ENCODE data around the gene UPF2. TPM values are rescaled to one million over a fixed set of nuclear protein-coding genes. Genes with fewer than 3 reads are reported as not detected.

The UPF2 gene
- total and polyA plus RNA-seq, 2 donors (not counting 1 experiment from before 2014, with no cell fraction given), result 8.9 to 60.0 TPM

GRCh38 chr10:11886138-11886474 is 156.5 kb downstream of the UPF2 start:
- H3K36me3 ChIP-seq (replicated peaks in 1 of 2; ENCODE audit: control extremely low read depth in 1 of 2, control insufficient read depth in 1 of 2, extremely low read depth in 1 of 2, insufficient read depth in 2 of 2, low read length in 1 of 2), result no peaks in the 10 kb centered on the region
- no peak overlapping the region for H3K9ac ChIP-seq (ENCODE audit: low read length)
- Mint-ChIP-seq H3K9me3 (ENCODE audit: insufficient read depth) (no peaks in the 10 kb centered on the region), H3K27ac (no peak overlapping the region), H3K4me1 (no peaks in the 10 kb centered on the region), H3K27me3 (no peaks in the 10 kb centered on the region), H3K4me3 (no peak overlapping the region)
- ChIA-PET POLR2A (no interaction called here), CTCF (no interaction called here)
- 88% methylated on average over 6 of the region's 6 CpGs for WGBS (ENCODE audit: insufficient coverage)
- no peak overlapping the region for H3K4me3 ChIP-seq (ENCODE audit: control extremely low read depth in 1 of 5, extremely low read depth in 1 of 5, insufficient read depth in 1 of 5, low read depth in 2 of 5, low read length in 4 of 5)
- H3K9me3 ChIP-seq (ENCODE audit: control extremely low read depth in 1 of 3, control insufficient read depth in 2 of 3, insufficient read depth in 1 of 3, low read length in 2 of 3), result no peaks in the 10 kb centered on the region
- no peak overlapping the region for H3K4me2 ChIP-seq (replicated peaks; ENCODE audit: low read depth, low read length, poor library complexity, severe bottlenecking)
- DNase-seq (no peak), ATAC-seq (ENCODE audit: low read depth) (no peak)
- peaks cover 0 to 6% of the 10 kb centered on the region in 2 donors for H3K4me1 ChIP-seq (ENCODE audit: control insufficient read depth in 2 of 2, insufficient read depth in 2 of 2, low read length in 2 of 2)
- no peaks in the 10 kb centered on the region for H4K20me1 ChIP-seq (ENCODE audit: control insufficient read depth, insufficient read depth, low read length, poor library complexity, severe bottlenecking)
- H3K79me2 ChIP-seq (ENCODE audit: control insufficient read depth, insufficient read depth, low read length), result no peaks in the 10 kb centered on the region
- intact Hi-C loops (cut with micrococcal nuclease), result no loop called here
- no peak overlapping the region for H3K27ac ChIP-seq (ENCODE audit: low read length in 2 of 2)
- no peak overlapping the region for H2AFZ ChIP-seq (ENCODE audit: insufficient read depth, low read depth, low read length, poor library complexity, severe bottlenecking)
- no peaks in the 10 kb centered on the region for H3K27me3 ChIP-seq (replicated peaks in 1 of 4; ENCODE audit: control extremely low read depth in 1 of 4, control insufficient read depth in 3 of 4, insufficient read depth in 4 of 4, low read length in 3 of 4)
- TF ChIP-seq CTCF (IDR thresholded peaks at IDR 0.05), result no peak
- TF ChIP-seq EZH2 (IDR thresholded peaks at IDR 0.05; ENCODE audit: borderline replicate concordance, insufficient read depth, low read depth, low read length, poor library complexity, severe bottlenecking), result no peak

- Histone ChIP-seq H3K4me2 (replicated peaks; ENCODE audit: low read depth, low read length, poor library complexity, severe bottlenecking) (no peak overlapping the region), H3K9me3 (ENCODE audit: control extremely low read depth in 1 of 3, control insufficient read depth in 2 of 3, insufficient read depth in 1 of 3, low read length in 2 of 3) (no peaks in the 10 kb centered on the region), H3K27me3 (replicated peaks in 1 of 4; ENCODE audit: control extremely low read depth in 1 of 4, control insufficient read depth in 3 of 4, insufficient read depth in 4 of 4, low read length in 3 of 4) (no peaks in the 10 kb centered on the region), H3K4me3 (ENCODE audit: control extremely low read depth in 1 of 5, extremely low read depth in 1 of 5, insufficient read depth in 1 of 5, low read depth in 2 of 5, low read length in 4 of 5) (no peak overlapping the region), H4K20me1 (ENCODE audit: control insufficient read depth, insufficient read depth, low read length, poor library complexity, severe bottlenecking) (no peaks in the 10 kb centered on the region), H3K36me3 (replicated peaks in 1 of 2; ENCODE audit: control extremely low read depth in 1 of 2, control insufficient read depth in 1 of 2, extremely low read depth in 1 of 2, insufficient read depth in 2 of 2, low read length in 1 of 2) (no peaks in the 10 kb centered on the region), H2AFZ (ENCODE audit: insufficient read depth, low read depth, low read length, poor library complexity, severe bottlenecking) (no peak overlapping the region), H3K9ac (ENCODE audit: low read length) (no peak overlapping the region), H3K4me1 (ENCODE audit: control insufficient read depth in 2 of 2, insufficient read depth in 2 of 2, low read length in 2 of 2) (peaks cover 0 to 6% of the 10 kb centered on the region in 2 donors), H3K27ac (ENCODE audit: low read length in 2 of 2) (no peak overlapping the region), H3K79me2 (ENCODE audit: control insufficient read depth, insufficient read depth, low read length) (no peaks in the 10 kb centered on the region)
- no peak for DNase-seq
- Mint-ChIP-seq H3K4me1 (no peaks in the 10 kb centered on the region), H3K9me3 (ENCODE audit: insufficient read depth) (no peaks in the 10 kb centered on the region), H3K27ac (no peak overlapping the region), H3K27me3 (no peaks in the 10 kb centered on the region), H3K4me3 (no peak overlapping the region)
- intact Hi-C loops (cut with micrococcal nuclease), result no loop called here
- ATAC-seq (ENCODE audit: low read depth), result no peak
- CTCF ChIA-PET, result no interaction called here
- POLR2A ChIA-PET, result no interaction called here
- TF ChIP-seq EZH2 (IDR thresholded peaks at IDR 0.05; ENCODE audit: borderline replicate concordance, insufficient read depth, low read depth, low read length, poor library complexity, severe bottlenecking), result no peak
- TF ChIP-seq CTCF (IDR thresholded peaks at IDR 0.05), result no peak
- WGBS (ENCODE audit: insufficient coverage), result 95% methylated on average over 11 of the region's 13 CpGs
Observed at GRCh38 chr10:11885437-11886137, 157.0 kb downstream of the UPF2 start.

Data from B cell (primary cell).